ENCODE measurements around the gene PKLR.

GRCh38 chr1:155250633-155251449 is 50.4 kb downstream of the PKLR start:
- TF ChIP-seq EP300 (IDR thresholded peaks at IDR 0.05) (no peak), POLR2AphosphoS5 (IDR thresholded peaks at IDR 0.05) (peak; percentile 35), POLR2A (IDR thresholded peaks at IDR 0.05) (no peak)
